Activated T-cell treated with anti-CD3 and anti-CD28 coated beads, Interleukin-2, amount 50 U/mL, for 48 hours (primary cell): ENCODE data around the gene WDR19.
"Not testable (repeated sequence)": the region's sequence is repeated elsewhere in the genome, so short reads cannot be mapped to it uniquely, and the experiment has no call there.

Experiments used
- DNase-seq, 2 experiments: peaks; one replicate each; pipeline ENCODE4 v3.0.0-alpha.2; 2020

WDR19 gene

DNA sequence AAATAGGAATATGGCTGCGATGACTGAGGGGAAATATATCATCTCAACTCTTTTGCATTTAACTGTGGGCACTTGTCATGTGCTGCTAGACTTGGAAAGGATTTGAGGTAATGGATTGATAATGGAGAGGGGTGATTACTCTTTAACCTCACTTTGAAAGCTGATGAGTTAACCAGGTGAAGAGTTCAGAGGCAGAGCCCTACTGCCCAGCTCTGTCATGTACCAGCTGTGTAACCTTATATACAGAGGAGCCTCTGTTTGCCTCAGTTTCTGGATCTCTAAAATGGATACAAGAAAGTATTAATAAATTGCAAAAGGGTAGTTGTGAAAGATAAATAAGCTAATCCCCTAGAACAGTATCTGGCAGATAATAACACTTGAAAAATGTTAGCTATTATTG lies 51.5 kb downstream of the WDR19 start:
- no peak for DNase-seq

DNA sequence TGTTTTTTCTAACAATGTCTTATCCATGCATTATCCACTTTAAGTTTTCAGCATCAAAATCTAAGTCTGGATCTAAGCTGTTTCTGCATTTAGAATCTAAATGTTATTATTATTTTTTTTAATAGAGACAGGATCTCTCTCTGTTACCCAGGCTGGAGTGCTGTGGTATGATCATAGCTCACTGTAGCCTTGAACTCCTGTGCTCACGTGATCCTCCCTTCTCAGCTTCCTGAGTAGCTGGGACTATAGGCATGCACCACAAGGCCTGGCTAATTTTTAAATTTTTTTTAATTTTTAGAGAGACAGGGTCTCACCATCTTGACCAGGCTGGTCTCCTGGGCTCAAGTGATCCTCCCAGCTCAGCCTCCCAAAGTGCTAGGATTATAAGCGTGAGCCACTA lies 52.7 kb downstream of the WDR19 start:
- DNase-seq: no peak

DNA sequence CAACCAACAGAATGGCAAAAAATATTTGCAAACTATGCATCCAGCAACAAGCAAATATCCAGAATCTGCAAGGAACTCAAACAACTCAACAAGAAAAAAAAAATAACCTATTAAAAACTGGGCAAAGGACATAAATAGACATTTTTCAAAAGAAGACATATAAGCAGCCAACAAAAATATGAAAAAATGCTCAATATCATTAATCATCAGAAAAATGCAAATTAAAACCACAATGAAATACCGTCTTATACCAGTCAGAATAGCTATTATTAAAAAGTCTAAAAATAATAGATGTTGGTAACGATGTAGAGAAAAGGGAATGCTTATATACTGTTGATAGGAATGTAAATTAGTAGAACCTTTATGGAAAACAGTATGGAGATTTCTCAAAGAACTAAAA lies 53.4 kb downstream of the WDR19 start:
- no peak for DNase-seq

GRCh38 chr4:39237179-39237578 lies 54.9 kb downstream of the WDR19 start:
- no peak for DNase-seq

- no peak for DNase-seq
These were observed 61.1 kb downstream of the WDR19 start for GRCh38 chr4:39243462-39243861.

- no peak for DNase-seq
These were observed 72.9 kb downstream of the WDR19 start for GRCh38 chr4:39255266-39255665.

DNA sequence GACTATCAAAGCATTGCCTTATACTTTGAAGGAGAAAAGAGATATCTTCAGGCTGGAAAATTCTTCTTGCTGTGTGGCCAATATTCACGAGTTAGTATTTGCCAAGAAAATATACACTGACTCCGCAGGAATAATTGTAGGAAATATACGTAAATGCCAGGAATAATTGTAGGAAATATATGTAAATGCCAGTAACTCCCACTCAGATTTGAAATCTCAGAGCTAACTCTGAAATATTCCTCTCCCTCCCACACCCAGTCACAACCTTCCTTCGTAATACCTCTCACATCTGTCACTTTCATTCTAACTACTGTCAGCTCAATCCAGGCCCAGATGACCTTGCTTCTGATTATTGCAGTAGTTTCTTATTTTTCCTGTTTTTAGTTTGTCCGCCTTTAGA lies 73.5 kb downstream of the WDR19 start:
- DNase-seq: no peak

DNA sequence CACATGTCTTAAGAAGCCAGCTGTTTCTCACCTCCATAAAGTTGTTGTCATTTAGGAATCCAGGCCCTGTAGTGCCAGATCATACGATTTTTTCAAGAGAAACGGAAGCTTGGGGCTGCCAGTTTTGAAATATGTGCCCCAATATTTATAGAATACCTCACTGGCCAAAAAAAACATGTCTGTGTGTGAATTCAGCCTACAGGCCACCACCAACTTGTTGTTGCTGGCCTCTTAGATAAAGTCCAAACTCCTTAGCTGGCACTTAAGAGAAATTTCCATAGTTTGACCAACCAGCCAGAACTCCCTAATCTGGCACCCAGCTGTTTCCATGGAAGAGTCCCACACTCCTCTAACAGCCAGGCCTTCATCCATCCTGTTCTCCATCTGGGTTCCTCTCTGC lies 74.1 kb downstream of the WDR19 start:
- DNase-seq: no peak

DNA sequence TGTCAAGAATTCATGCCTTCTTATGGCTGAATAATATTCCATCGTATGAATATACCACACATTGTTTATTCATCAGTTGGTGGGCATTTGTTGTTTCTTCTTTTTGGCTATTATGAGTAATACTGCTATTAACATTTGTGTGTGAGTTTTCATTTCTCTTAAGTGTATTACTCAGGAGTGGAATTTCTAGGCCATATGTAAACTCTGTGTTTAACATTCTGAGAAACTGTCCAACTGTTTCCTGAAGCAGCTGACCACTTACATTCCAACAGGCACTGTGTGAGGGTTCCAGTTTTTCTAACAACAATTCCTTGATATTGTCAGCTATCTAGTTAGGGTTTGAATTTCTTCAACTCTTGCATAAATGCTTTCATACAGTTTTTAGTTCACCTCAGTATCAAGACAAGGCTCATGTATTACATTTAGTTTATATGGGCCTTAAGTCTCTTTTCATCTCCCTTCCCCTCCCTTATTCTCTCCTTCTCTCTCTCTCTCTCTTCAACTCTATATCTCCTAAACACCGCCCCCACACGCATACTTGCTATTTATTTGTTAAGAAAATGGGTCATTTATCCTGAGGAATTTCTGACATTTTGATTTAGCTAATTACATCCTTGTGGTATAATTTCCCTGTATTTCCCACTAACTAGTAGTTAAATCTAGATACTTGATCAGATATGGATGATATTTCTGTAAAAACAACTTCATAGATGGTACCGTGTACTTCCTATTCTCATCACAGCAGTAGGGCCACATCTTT lies 77.4 kb downstream of the WDR19 start:
- no peak for DNase-seq

GRCh38 chr4:39263895-39264294 lies 81.6 kb downstream of the WDR19 start:
- no peak for DNase-seq

- DNase-seq: no peak
These were observed 92.2 kb downstream of the WDR19 start for GRCh38 chr4:39274503-39274902.

DNA sequence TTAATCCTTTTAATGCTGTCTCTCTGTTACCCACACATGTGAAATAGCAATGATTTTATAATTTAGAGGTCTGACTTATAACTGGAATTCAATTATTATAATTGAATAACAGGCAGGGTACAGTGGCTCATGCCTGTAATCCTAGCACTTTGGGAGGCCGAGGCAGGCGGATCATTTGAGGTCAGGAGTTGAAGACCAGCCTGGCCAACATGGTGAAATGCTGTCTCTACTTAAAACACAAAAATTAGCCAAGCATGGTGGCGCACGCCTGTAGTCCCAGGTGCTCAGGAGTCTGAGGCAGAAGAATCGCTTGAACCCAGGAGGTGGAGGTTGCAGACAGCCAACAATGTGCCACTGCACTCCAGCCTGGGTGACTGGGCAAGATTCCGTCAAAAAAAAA lies 95.3 kb downstream of the WDR19 start:
- not testable (repeated sequence) for DNase-seq

- no peak for DNase-seq
These were observed 96.1 kb downstream of the WDR19 start for GRCh38 chr4:39278476-39278875.

DNA sequence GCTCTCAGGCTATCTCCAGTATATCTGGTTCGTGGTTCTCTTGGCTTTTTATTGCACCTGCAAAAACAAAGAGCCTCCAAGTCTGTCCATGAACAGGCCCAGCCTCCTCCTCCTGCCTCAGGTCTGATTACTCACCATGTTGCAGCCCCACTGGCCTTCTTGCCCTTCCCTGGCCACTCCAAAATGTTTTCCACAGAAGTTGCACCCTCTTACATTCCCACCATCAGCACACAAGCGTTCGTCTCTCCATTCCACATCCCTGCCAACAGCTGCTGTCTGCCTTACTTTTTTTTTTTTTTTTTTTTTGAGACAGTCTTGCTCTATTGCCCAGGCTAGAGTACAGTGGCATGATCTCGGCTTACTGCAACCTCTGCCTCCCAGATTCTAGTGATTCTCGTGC lies 97.1 kb downstream of the WDR19 start:
- no peak for DNase-seq

DNA sequence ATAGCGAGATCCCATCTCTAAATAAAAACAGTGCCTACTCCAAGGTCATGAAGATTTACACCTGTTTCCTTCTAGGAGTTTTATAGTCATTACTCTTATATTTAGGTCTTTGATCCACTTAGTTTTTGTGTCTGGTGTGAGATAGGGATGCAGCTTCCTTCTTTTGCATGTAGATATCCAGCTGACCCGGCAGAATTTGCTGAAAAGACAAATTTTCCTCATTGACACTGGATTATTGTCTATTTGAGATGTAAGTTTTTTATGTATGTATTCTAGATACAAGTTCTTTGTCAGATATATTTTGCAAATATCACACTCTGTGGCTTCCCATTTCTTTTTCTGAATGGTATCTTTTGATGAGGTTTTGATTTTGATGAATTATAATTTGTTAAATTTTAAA lies 98.4 kb downstream of the WDR19 start:
- no peak for DNase-seq

DNA sequence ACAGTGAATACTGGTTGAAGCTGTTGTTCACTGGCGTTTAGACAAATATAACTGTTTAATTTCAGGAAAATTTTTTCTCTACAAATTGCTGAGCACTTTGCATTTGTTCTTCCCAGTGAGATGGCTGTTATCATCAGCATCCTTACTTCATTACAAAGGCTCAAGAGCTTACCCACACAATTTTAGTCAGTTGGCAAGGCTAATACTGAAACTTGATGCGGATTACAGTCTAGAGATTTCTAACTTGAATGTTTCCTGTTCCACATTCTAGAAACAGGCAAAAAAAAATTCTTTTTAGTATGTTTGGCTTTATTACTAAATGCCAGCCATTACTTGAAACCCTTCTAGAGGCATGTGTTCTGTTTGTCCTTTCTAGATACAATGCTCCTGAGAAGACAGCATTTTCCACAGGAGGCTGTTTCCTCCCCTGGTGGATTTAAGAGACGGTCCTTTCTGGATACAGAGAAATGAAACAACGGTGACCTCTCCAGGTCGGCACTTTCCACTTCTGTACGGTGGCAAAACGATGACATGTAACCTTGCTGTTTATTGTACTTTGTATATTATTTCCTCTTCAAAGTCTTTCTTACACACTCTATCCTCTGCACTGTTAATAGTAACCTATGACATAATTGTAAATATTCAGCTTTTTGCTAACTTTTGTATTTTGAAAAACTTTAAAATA lies 102.9 kb downstream of the WDR19 start:
- no peak for DNase-seq

DNA sequence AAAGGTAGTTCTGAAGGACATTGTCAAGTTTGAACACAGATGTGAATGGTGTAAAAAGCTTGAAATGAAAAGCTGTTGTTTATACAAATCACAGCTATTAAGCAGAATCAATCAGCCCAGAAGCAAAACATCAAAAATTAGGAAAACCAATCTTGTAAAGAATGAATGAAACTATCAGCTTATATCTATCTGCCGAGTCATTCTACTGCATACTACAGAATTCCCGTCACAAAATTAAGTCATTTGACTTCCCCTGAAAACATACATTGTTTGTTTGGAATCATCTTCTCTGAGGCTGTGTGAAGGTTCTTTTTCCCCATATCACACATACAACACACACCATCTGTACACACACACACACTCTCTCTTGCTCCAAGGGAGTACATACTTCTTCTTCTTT lies 103.5 kb downstream of the WDR19 start:
- no peak for DNase-seq

DNA sequence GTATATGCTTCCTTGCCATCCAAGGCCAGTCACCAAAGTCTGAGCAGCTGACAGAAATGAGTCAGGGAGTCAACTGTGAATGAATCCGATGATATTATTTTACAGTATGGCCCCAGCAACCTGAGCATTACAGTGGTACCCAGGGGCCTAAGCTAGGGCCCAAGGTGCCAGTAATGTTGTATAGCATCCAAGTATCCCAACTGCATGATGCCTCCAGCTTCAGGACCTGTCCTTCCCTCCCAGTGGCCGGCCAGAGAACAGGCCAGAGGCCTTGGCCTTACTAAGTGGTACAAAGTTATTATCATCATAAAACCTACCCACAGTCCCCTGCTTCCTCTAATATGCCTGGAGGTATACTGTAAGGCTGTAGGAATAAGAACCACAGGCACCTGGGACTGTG lies 103.9 kb downstream of the WDR19 start:
- DNase-seq: no peak

DNA sequence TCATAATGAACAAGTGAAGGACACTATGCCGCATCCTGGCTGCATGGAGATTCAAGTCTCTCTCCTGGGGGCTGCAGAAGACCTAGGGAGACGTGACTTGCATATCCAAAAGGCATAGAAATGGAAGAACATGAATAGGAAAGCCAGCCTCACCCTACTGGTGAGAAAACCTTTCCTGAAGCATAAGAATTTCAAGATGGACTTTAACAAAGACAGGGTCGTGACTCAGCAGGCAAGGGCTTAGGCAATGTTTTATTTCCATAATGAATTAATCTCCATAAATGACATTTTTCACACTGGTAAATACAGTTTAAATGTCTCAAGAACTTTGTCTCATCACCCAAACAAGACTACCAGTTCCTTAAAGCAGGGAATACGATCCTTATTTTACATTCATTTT lies 104.9 kb downstream of the WDR19 start:
- no peak for DNase-seq

DNA sequence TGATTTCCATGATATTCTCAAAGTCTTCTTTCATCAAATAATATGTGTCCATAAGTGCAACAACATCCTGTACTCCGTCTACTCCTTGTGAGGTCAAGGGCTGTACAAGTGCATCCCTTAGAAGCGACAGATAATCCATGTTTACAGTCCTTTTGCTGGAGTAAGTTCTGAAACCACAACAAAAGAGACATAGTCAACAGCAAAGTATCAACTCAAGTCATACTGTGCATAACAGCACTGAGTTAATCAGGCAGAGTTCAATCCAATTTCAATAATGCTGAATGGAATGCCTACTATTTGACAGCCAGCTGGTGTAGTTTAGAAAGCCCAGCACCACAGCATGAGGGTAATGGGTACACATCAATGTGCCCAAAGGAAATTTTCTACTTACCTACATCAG lies 109.4 kb downstream of the WDR19 start:
- DNase-seq: no peak

GRCh38 chr4:39292433-39292832 lies 110.1 kb downstream of the WDR19 start:
- not testable (repeated sequence) for DNase-seq

DNA sequence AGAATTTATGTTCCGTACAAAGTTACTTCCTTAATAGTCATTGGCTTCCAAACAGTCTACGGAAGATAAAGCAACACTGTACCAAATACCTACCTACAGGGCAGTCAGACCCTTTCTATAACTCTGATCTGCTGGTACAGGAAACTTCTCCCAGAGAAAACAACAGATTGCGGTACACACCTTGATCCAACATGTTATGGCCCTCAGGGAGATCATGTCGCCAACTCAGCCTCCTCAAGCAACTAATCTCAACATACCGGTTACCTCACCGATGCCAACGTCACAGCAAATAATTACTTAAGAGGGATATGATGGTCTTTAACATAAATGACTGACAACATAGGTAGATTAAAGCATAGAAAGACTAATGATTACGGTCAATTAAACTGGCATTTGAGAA lies 113.5 kb downstream of the WDR19 start:
- DNase-seq: no peak

DNA sequence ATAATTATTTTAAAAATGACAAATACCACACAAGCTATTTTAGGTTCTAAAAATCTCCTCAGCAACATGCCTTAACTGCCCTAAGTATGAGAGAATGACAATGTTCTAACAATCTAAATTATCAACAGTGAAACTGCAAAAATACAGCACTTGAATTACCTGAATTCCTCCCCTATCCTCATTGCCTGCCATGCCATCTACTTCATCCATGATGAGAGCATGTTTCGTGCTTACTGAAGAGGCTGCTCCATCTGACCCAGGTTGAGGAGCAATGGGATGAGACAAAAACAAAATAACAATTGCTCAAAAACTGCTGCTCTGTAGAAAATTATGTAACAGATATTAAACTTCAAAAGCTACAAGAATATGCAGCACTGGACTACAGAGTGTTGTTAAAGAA lies 120.6 kb downstream of the WDR19 start:
- DNase-seq: no peak

- no peak for DNase-seq
These were observed 121.5 kb downstream of the WDR19 start for GRCh38 chr4:39303871-39304270.

DNA sequence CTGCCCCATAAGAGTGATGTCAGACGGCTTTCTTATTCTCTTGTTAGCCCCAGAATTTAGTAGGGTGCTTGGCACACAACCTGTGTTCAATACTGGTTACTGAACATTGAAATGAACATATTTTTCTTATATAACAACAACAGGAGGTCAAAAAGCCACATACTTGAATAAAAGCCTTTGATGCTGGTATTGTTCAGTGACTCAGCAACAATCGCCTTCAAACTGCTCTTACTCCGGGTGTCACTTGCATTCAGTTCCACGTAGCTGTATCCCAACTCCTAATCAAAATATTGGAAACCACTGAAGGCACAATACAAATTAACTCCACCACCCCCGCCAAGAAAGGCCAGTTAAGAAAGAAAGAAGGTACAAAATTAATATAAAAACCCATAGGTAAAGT lies 122.3 kb downstream of the WDR19 start:
- no peak for DNase-seq
